ENCODE results near the gene SEC14L5.

DNA sequence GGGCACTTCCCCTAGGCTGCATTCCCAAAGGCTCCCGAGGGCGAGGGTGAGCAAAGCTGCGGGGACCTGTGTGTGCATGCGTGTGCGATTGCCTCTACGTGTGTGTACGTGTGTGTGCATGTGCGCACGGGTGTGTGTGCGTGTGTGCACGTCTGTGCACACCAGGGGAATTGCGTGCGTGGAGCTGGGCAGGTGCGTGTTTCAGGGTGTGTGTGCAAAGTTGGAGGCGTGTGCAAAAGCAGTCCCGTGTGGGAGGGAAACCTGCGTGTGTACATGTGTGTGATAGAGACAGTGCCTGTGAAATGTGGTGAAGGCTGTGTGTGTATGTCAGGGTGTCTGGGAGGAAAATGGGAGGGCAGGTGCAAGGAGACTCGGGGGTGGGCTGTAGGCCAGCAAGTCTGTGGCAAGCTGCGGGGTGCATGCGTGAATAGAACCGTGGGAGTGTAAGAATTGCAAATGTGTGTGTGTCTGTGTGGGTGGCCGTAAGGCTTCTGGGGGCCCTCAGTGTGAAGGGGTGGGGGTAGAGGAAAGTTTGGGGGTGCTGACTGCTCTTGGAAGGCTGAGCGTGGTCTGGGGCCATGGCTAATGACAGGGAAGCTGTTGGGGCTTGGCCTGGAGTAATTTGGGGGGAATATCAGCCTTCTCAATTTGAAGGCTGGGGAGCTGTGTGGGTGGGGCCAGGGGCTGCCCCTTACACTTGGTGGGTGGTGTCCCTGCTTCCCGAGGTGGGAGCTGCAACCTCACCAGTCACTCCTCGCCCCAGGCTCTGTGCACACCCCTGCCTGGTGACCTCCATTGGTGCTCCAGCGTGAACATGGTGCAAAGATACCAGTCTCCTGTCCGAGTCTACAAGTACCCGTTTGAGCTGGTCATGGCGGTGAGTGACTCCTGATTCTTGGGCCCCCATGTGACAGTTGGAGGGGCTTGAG is 644 bp downstream of the SEC14L5 start:
- TF ChIP-seq, protein P1, sequence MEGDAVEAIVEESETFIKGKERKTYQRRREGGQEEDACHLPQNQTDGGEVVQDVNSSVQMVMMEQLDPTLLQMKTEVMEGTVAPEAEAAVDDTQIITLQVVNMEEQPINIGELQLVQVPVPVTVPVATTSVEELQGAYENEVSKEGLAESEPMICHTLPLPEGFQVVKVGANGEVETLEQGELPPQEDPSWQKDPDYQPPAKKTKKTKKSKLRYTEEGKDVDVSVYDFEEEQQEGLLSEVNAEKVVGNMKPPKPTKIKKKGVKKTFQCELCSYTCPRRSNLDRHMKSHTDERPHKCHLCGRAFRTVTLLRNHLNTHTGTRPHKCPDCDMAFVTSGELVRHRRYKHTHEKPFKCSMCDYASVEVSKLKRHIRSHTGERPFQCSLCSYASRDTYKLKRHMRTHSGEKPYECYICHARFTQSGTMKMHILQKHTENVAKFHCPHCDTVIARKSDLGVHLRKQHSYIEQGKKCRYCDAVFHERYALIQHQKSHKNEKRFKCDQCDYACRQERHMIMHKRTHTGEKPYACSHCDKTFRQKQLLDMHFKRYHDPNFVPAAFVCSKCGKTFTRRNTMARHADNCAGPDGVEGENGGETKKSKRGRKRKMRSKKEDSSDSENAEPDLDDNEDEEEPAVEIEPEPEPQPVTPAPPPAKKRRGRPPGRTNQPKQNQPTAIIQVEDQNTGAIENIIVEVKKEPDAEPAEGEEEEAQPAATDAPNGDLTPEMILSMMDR (IDR thresholded peaks at IDR 0.05; ENCODE audit: extremely low read depth in 1 of 2, insufficient read depth in 1 of 2, low read depth in 1 of 2, low read length in 2 of 2): no peak
- TF ChIP-seq POLR2A (IDR thresholded peaks at IDR 0.05; ENCODE audit: low read depth, low read length): no peak
- no peak for TF ChIP-seq FOS (IDR thresholded peaks at IDR 0.05; ENCODE audit: borderline replicate concordance, insufficient read depth, low read length)

All from endothelial cell of umbilical vein (primary cell).